IPS-11a (cell line): Measurements from ENCODE around the gene KRTAP10-3.
A peak's percentile ranks its signal among the peaks of the same experiment; 100 is the strongest.

Experiments used
- H3K4me3 ChIP-seq: one replicate; pipeline ENCODE4 v1.5.1; 2013; ENCODE audit warnings: low read depth, low read length, control low read depth

KRTAP10-3 gene

DNA sequence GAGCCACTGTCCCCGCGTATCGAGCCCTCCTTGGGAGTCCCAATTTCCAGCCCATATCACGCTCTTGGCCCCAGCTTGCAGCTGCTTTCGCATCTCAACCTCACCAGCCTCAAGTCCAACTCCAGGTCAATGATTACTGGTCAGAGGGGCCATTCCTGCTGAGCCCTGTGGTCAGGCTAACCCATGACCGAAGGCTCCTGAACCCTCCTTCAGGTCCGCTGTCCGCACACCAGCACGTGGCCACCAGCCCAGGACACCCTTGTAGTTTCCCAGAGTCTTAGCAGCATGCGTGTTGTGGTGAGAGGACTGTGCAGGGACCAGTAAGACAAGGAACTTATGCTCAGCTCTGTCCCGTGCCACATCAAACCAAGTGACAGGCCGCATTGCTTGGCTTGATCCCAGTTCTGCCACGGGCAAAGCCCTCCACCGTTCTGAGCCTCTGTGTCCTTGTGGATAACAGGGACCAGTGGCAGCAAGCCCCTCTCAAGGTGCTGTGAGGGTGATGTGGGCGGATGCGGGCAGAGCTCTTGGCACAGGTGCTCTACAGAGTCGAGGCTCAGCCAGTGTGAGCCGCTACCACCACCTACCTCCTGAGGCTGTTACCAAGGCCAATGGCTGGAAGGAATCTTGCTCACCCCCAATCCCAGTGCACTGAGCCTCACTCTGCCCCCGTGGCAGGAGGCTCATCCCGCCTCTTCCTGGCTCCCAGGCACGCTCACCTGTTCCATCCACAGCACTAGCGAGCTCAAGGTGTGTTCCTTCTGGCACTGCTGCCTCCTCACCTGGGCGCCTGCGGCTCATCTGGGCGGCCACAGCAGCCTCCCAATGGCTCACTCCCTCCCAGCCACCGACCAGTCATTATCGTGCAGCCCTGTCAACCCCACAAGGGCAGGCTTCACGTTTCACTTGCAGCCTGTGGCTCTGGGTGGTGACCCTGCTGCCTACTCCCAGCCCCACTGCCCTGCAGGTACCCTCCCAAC is 39.0 kb downstream of the KRTAP10-3 start:
- H3K4me3 ChIP-seq = no peak overlapping the region

DNA sequence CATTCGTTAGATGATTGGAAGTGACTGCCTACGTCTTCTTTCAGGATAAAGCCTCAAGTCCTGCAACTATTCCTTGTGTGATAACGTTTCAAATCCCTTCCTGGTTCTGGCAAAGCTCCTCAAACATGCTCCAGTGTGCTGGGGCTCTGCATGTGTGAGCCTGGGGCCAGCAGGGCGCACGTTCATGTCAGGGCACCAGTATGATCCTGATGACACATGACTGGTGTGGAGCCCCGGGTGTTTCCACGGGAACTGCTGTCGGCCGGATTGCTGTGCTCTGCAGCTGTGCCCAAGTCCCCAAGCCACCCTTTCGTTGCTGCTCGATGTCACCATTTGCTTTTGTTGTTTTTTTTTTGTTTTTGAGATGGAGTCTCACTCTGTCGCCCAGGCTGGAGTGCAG is 39.9 kb downstream of the KRTAP10-3 start:
- H3K4me3 ChIP-seq = no peak overlapping the region

DNA sequence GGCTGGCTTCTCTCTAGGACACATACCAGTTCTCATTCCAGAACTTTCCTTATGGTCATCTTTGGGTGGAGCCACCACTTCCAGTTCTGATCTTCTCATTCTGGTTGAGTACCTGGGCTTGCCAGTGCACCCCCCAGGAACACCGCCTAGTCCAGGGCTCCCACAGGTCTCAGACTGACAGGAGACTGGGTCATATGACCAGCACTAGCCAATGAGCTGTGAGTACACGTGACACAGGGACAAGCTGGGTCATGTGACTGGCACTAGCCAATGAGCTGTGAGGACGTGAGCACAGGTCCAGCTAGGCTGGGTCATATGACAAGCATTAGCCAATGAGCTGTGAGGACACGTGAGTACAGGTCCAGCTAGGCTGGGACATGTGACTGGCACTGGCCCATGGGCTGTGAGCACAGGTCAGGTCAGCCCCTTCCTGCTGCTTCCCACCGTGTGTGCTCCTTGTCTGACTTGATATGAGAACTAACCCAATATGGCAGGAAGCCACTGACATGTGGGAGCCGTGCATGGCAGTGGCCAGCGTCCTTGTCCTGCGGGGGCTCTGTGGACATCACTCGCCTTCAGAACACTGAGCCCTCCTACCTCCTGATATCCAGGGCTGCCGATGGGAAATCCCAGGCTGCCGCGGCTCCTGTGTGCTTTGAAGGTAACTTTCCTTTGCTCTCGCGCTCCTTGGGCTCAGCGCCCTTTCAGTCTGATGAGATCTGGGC is 41.3 kb downstream of the KRTAP10-3 start:
- no peak overlapping the region for H3K4me3 ChIP-seq

DNA sequence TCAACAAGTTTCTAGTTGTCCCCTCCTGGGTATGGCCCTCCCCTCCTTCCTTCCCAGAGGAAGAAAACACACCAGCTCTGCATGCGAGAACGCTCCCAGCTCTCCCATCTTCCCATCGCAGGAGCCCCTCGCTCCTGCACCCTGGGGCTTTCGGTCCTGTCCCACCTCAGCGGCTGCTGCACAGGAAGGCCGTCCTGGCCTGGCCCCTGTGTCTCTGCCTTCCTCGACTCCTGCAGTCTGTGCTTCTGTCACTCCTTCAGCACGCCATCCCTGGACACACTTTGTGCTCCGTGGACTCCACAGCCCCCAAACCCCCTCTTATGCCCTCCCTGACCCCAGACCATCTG is 41.8 kb downstream of the KRTAP10-3 start:
- H3K4me3 ChIP-seq = no peak overlapping the region

DNA sequence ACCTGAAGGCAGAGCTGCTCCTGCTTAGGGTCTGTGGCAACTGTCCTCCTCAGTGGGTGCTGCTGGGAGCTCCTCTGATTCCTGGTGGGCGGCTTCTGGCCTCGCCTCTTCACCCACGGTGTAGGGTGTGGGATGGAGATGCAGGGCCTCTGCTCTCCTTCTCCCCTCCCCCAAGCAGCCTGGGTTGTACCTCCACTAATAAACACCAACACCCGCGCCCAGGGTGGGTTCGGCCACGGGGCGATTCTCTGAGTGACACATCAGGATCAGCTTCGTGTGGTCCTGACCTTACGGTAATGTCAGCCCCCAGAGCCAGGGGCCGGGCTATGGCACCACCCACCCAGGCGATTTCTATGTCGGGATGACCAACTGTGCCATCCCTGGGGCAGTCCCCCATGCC is 42.3 kb downstream of the KRTAP10-3 start:
- no peak overlapping the region for H3K4me3 ChIP-seq

DNA sequence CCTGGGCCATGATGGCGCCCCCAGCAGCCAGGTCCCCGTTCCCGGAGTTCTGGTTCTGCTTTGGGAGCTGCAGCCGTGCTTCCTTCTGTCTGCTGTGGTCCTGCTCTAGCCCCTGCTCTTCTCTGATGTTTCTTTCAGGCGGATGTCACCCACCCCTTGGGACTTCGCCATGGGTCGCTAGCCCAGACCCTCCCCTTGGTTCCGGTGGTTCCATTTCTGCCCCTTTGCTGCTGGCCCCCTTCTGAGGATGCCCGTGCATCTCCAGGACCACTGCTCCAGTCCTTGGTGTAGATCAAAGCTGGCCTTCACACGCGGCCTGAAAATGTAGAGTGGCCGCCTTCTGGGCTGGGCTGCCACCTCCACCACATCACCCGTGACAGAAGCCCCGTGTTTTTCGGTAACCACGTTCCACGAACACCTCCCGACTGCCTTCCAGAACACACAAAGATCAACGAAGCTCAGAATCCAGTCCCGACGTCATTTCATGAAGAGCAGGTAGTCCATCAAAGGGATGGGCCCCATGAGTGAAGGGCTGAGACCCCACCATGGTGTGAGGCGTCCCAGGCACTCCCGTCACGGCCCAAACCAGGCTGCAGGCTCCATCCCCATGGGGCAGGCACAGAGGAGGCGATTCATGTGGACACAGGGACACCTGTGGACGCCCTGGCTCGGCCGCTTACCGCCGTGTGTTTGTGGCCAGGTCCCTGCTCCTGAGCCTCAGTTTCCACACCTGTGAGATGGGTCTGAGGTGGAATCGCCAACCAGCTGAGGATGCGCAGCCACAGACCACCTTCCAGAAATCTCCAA is 43.0 kb downstream of the KRTAP10-3 start:
- H3K4me3 ChIP-seq = no peak overlapping the region

DNA sequence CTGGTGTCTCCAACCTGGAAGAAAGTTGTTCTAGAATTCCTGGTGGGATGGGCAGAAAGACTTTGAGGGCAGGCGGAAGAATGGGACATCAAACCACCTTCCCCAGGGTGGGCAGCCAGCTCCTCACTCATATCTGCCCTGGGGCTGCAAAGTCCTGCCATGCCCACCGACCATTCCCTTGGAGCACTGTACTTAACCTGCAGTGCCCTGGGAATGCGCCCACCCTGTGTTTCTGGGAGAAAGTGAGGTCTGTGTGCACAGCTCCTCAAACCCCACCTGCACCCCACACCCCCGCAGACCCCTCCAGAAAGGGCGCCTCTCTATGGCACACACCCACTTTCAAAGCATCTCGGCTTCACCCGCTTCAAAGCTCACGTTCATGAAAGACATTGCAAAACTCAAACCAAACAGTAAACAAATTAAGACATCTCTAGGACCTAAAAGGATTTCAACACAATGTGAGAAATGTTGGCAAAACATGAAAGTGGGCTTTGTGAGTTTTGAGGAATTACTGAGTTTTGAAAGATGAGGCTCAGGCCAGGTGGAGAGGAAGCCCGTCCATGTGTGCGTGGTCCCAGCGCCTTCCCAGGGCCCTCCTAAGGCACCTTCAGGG is 43.7 kb downstream of the KRTAP10-3 start:
- H3K4me3 ChIP-seq = no peak overlapping the region

DNA sequence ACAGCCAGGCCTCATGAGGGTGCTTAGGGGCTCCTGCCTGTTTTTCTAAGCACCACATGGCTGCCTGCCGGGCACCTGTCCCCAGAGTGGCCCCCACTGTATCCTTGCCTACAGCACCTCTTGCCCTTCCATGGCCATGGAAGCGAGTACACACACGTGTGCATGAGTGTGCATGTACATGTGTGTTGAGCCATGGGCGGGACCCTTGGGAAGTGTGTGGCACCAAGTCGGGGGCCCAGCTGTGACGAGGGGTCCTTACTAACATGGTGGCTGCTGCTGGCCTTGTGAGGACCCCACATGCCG is 44.4 kb downstream of the KRTAP10-3 start:
- no peak overlapping the region for H3K4me3 ChIP-seq

DNA sequence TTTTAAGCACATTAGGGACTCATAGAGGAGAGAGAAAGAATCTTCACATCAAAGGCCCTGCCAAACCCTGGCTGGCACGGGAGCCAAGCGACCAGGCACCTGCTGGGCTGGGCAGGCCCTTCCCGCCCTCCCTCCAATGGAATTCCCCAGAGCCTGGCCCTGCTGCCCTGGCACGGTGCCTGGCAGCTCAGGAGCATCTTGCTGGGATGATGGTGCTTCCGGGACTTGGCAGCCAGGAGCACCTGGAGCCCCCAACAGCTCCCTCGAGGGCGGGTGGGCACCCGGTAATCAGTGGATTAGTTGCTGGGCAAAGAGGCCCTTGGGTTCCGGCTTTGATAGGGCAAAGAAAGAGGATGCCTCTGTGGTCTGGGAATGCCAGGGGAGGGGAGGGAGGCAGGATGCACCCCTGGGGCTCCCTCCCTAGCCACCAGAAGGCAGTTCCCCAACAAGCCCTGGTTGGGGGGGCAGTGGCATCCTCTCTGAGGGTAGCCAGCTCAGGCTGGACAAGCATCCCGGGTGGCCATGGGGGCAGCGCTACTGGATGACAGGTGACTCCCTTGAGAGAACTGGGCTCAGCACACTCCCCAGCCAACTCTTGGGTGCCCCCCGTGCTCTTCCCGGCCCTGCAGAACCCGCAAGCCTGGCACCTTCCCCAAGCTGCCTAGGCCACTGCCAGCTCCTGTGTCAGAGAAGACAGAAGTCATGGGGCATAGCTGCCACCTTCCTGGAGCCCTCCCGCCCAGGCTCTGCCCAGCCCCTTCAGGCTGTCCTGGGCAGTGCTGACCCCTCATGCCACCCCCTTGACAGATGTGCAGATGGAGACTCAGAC is 45.0 kb downstream of the KRTAP10-3 start:
- no peak overlapping the region for H3K4me3 ChIP-seq

DNA sequence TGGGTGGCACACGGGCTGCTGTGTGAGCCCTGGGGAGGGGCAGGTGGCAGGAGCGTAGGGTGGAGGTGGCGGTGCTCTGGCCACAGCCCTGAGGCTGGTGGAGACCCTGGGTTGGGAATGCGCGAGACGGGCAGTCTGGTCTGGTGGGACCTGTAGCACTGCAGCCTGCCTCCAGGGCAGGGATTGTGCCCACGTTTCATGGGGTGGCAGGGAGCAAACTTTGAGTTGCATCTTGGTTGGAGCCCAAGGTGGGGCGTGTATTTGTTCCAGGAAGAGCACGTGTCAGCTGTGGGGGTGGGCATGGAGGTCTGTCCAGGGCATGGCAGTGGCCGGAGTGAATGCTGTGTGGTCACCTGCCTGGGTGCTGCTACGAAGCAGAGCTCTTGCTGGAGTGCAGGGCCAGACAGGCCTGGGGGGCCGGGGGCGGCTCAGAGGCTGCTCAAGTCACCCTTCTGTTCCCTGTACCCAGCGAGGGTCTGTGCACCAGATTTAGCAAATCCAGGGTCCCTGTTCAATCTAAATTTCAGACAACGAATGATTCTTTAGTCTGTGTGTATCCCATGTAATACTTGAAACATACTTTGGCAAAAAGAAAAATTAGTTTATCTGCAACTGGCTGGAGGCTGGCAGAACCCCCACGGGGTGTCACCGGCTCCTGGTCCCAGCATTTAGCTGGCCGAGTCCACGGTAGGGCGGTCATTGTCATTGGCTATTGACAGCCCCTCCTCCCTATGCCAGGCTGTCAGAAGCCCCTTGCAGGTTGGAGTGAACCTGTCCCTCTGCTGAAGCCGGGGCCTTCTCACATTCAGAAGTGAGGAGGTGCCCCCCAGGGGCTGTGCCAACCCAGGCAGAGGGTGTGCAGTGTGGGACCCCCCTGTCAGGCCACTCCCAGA is 45.9 kb downstream of the KRTAP10-3 start:
- H3K4me3 ChIP-seq = no peak overlapping the region

DNA sequence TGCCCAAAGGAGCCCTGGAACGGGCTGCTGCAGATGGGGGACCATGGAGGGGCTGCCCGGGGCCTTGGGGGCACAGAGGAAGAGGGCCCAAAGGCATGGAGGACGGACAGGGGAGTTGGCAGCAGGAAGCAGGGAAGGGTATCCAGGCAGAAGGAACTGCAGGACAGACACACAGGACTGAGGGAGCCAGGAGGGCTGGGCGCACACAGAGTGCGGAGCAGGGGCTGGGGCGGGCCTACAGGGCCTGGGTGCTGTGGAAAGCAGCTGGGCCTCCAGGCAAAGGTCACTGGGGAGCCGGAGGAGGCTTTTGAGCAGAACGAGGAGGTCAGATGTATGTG is 46.7 kb downstream of the KRTAP10-3 start:
- no peak overlapping the region for H3K4me3 ChIP-seq

DNA sequence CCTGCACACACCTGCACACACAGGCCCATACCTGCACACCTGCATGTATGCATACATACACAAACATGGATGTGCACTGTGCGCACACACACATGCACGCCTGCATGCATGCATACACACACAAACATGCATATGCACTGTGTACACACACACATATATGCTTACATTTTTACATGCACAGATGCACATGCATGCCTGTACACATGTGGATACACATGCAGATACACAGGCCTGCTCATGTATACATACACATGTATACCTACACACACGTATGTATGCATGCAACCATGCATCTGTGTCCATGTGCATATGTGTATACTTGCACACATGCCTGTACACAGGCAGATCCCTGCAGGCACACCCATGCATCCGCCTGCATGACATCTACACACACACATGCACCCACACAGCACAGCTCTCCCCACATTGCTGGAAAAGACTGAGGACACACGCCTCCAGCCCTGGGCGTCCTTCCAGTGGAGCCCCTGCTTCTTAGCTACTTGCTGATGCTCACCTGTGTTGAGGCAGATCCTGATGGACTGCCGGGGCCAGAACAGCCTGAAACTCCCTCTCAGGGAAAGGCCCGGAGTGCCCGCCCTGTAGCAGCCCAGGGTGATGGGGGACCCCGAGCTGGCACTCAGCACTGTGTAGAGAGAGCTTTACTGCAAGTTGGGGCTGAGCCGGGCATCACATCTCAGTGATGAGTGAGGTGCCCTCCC is 47.2 kb downstream of the KRTAP10-3 start:
- H3K4me3 ChIP-seq = no peak overlapping the region

DNA sequence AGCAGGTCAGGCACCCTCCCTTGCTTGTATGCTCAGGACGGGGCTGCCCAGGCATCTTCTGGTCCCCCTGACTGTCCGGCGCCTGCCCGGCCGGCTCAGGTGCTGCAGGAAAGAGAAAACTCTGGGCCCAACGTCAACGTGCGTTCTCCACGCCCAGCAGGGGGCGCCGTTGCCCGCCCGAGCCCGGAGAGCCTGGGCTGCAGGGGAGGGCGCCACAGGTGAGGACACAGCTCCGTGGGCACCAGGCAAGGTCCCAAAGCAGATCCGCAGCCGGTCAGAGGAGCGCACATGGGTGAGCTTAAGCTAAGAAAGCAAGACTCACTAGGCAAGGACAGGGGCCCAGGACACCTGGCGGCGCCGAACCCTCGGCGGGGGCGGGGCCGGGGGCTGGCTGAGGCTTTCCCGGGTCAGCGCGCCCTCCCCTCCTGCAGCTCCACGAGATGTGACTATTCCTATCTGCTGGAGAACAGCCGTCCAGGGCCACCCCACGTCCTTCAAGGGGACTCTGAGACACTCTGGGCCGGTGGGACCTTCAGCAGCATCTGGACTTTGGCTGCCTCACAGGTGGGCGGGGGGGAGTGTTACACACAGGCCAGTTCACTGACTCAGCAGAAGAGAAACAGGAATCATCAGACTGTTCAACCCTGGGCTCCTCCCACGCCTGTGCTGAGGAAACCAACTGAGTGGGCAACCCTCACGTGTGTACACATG is 47.9 kb downstream of the KRTAP10-3 start:
- peak overlapping the region; percentile 17 for H3K4me3 ChIP-seq

DNA sequence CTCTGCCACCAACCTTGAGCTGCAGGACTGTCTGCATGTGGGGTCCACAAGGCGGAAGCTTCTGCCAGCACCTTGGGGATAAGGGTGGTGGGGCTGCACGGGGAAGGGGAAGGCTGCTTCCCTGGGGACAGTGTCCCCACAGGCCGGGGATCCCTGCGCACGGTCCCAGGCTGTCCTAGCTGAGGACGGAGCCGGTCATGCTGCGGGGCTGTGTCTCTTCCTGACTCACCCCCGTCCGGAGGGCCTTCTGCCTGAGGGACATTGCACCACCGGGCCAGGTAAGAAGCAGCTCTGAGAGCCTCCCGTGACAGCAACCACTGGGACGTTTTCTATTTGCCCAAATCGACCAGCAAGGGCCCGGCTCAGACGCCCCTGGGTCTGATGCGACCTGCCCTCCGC is 48.5 kb downstream of the KRTAP10-3 start:
- no peak overlapping the region for H3K4me3 ChIP-seq

DNA sequence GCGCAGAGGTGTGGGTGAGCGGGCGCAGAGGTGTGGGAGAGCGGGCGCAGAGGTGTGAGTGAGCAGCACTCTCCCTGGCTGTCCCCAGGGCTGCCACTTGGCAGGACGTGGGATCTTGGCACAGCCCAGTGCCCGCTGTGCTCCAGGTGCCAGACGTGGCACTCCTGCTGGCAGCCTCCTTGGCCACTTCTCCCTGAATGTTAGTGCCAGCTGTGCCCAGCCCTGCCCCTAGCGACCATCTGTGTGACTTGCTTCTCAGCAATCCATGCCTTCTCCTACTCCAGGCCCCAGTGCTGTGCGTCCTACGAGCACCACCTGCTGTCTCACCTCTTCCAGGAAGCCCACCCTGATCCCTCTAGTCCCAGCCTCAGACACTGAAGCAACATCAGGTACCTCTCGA is 49.1 kb downstream of the KRTAP10-3 start:
- H3K4me3 ChIP-seq = no peak overlapping the region

DNA sequence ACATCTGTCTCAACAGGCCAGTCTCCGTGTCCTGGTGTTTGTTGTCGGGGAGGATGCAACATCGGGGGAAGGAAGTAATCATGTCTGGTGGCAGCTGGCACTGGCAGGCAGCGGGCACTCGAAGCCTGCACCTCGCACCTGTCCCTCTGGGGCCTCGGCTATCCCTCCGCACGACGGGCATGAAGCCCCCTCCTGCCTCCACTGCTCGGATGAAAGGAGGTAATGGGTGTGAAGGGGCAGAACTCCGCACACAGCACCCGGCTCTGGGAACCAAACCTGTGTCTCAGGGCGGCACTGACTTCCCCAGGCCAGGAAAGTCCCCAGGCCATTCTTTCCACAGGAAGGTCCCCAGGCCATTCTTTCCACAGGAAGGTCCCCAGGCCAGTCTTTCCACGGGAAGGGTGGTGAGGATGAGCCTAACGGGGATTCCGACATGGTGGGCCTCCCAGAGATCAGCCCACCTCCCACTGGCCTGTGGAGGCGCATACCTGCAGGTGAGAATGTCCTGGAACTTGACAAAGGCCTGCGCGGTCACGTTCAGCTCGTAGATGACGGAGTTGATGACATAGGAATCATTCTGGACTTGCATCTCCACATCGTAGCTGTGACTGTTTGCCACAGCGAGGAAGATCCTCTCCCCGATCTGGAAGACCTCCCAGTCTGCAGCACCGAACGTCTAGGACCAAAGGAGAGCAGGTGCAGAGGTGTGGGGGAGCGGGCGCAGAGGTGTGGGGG is 49.7 kb downstream of the KRTAP10-3 start:
- H3K4me3 ChIP-seq = no peak overlapping the region

DNA sequence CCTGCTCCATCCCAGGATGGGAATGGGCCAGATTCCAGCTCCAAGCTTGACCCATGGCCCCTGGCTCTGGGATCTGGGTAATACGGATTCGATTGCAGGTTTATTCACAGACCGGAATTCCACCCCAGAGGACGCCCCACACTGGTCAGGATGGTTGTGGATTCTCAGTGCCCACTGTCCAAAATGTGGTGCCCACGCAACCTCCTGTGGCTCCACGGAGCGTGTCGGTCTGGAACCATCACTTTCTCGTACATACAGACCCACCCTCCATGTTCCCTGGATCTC is 50.2 kb downstream of the KRTAP10-3 start:
- no peak overlapping the region for H3K4me3 ChIP-seq
